HEK293T (cell line): ENCODE data around the gene MET.

Source experiments
- CTCF ChIA-PET: fragments of 350-600 bp; formaldehyde crosslinking; extraction: SDS; loops from one replicate; lab custom pipeline; 2021; ENCODE audit warnings: antibody characterized with exemption, inconsistent platforms; lab: Yijun Ruan, JAX
- POLR2A ChIA-PET: fragments of 350-600 bp; formaldehyde crosslinking; extraction: SDS; loops from one replicate; lab custom pipeline; 2020; ENCODE audit warnings: antibody characterized with exemption, inconsistent platforms; lab: Yijun Ruan, JAX
- DNase-seq: peaks from one replicate; pipeline ENCODE4 v3.0.0; 2012; ENCODE audit warnings: mixed read lengths; ENCODE audit errors: extremely low spot score
- ARNT ChIP-seq: fragments of 450-650 bp; IDR thresholded peaks from 2 replicates; pipeline ENCODE4 v1.6.1; 2017; ENCODE audit warnings: mild to moderate bottlenecking
- BHLHE40 ChIP-seq: fragments of 450-650 bp; IDR thresholded peaks from 2 replicates; pipeline ENCODE4 v1.6.1; 2016; ENCODE audit warnings: mild to moderate bottlenecking, moderate library complexity, borderline replicate concordance
- CTBP1 ChIP-seq: fragments of 450-650 bp; IDR thresholded peaks from 2 replicates; pipeline ENCODE4 v1.6.1; 2016; ENCODE audit warnings: borderline replicate concordance
- ELF4 ChIP-seq: fragments of 450-650 bp; IDR thresholded peaks from 2 replicates; pipeline ENCODE4 v1.6.1; 2017; ENCODE audit warnings: antibody characterized with exemption
- FOXA1 ChIP-seq: fragments of 450-650 bp; IDR thresholded peaks from 2 replicates; pipeline ENCODE4 v1.6.1; 2016; ENCODE audit warnings: mild to moderate bottlenecking
- FOXK2 ChIP-seq: fragments of 450-650 bp; IDR thresholded peaks from 2 replicates; pipeline ENCODE4 v1.6.1; 2016; ENCODE audit warnings: mild to moderate bottlenecking
- FOXM1 ChIP-seq: fragments of 450-650 bp; IDR thresholded peaks from 2 replicates; pipeline ENCODE4 v1.6.1; 2017; ENCODE audit warnings: mild to moderate bottlenecking, borderline replicate concordance
- HDGF ChIP-seq: fragments of 450-650 bp; IDR thresholded peaks from 2 replicates; pipeline ENCODE4 v1.6.1; 2017; ENCODE audit warnings: antibody characterized with exemption, borderline replicate concordance
- L3MBTL2 ChIP-seq: fragments of 450-650 bp; conservative IDR thresholded peaks from 2 replicates; pipeline ENCODE4 v1.6.1; 2016; ENCODE audit warnings: mild to moderate bottlenecking
- LEF1 ChIP-seq: fragments of 450-650 bp; IDR thresholded peaks from 2 replicates; pipeline ENCODE4 v1.6.1; 2017; ENCODE audit warnings: mild to moderate bottlenecking, borderline replicate concordance
- NFRKB ChIP-seq: fragments of 450-650 bp; IDR thresholded peaks from 2 replicates; pipeline ENCODE4 v1.6.1; 2016; ENCODE audit warnings: mild to moderate bottlenecking, moderate library complexity
- SP1 ChIP-seq: fragments of 450-650 bp; IDR thresholded peaks from 2 replicates; pipeline ENCODE4 v1.6.1; 2017
- SUZ12 ChIP-seq: fragments of 450-650 bp; IDR thresholded peaks from 2 replicates; pipeline ENCODE4 v1.6.1; 2016; ENCODE audit warnings: mild to moderate bottlenecking
- TARDBP ChIP-seq: fragments of 450-650 bp; IDR thresholded peaks from 2 replicates; pipeline ENCODE4 v1.6.1; 2016
- ZNF384 ChIP-seq: fragments of 450-650 bp; IDR thresholded peaks from 2 replicates; pipeline ENCODE4 v1.6.1; 2016
- TF ChIP-seq, protein P1 (sequence below): fragments of 450-650 bp; IDR thresholded peaks from 2 replicates; pipeline ENCODE4 v1.6.1; 2016

The MET gene

DNA sequence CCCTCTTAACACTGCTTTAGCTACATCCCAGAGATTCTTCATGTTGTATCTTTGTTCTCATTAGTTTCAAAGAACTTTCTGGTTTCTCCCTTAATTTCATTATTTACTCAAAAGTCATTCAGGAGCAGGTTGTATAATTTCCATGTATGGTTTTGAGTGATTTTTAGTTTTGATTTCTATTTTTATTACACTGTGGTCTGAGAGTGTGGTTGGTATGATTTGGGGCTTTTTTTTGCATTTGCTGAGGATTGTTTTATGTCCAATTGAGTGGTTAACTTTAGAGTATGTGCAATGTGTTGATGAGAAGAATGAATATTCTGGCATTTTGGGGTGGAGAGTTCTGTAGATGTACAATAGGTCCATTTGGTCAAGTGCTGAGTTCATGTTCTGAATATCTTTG, 152.5 kb downstream of the MET start:
- no peak for DNase-seq
- CTCF ChIA-PET = no interaction called here
- TF ChIP-seq LEF1 (no peak), NFRKB (no peak), CTBP1 (no peak), ZNF384 (no peak), SP1 (no peak), SUZ12 (no peak), L3MBTL2 (no peak), ELF4 (no peak), TARDBP (no peak), FOXA1 (no peak), FOXK2 (no peak), ARNT (no peak), FOXM1 (no peak), HDGF (no peak), BHLHE40 (no peak)
- TF ChIP-seq, protein P1, sequence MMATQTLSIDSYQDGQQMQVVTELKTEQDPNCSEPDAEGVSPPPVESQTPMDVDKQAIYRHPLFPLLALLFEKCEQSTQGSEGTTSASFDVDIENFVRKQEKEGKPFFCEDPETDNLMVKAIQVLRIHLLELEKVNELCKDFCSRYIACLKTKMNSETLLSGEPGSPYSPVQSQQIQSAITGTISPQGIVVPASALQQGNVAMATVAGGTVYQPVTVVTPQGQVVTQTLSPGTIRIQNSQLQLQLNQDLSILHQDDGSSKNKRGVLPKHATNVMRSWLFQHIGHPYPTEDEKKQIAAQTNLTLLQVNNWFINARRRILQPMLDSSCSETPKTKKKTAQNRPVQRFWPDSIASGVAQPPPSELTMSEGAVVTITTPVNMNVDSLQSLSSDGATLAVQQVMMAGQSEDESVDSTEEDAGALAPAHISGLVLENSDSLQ = no peak
- POLR2A ChIA-PET = no interaction called here

DNA sequence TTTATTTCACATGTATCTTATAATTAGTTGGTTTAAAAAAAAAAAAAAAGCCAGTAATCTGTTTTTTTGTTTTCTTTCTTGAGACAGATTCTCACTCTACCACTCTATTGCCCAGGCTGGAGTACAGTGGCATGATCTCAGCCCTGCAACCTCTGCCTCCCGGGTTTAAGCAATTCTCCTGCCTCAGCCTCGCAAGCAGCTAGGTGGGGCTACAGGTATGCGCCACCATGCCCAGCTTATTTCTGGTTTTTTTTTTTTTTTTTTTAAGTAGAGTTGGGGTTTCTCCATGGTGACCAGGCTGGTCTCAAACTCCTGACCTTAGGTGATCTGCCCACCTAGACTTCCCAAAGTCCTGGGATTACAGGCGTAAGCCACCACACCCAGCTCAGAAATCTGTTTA, 156.3 kb downstream of the MET start:
- POLR2A ChIA-PET = no interaction called here
- CTCF ChIA-PET = interaction anchor here (0.7 kb wide), 1 partner anchor 599 kb away, joined by 3 read pairs; no protein-coding TSS in a partner anchor
- no peak for TF ChIP-seq FOXA1
- no peak for DNase-seq

- TF ChIP-seq SUZ12 (no peak), FOXA1 (no peak), NFRKB (no peak), BHLHE40 (no peak), CTBP1 (no peak), ELF4 (no peak)
- TF ChIP-seq, protein P1 = no peak
- ChIA-PET CTCF (no interaction called here), POLR2A (no interaction called here)
- no peak for DNase-seq
These were observed 157.0 kb downstream of the MET start for GRCh38 chr7:116829041-116829440.

- ChIA-PET CTCF (no interaction called here), POLR2A (no interaction called here)
- DNase-seq = no peak
- TF ChIP-seq SP1 (no peak), ZNF384 (no peak), ELF4 (no peak), LEF1 (no peak), ARNT (no peak), HDGF (no peak), CTBP1 (no peak), FOXA1 (no peak), NFRKB (no peak), BHLHE40 (no peak), TARDBP (no peak), L3MBTL2 (no peak), FOXM1 (no peak), SUZ12 (no peak), FOXK2 (no peak)
- TF ChIP-seq, protein P1 = no peak
These were observed 157.5 kb downstream of the MET start for GRCh38 chr7:116829493-116829892.

- DNase-seq = no peak
- ChIA-PET CTCF (no interaction called here), POLR2A (no interaction called here)
- TF ChIP-seq LEF1 (no peak), FOXK2 (no peak), NFRKB (no peak), ELF4 (no peak), SP1 (no peak)
These were observed 160.7 kb downstream of the MET start for GRCh38 chr7:116832692-116833091.

- ChIA-PET POLR2A (no interaction called here), CTCF (no interaction called here)
- TF ChIP-seq L3MBTL2 (no peak), HDGF (no peak), BHLHE40 (no peak), FOXK2 (no peak), SUZ12 (no peak), NFRKB (no peak), CTBP1 (no peak), FOXA1 (no peak), SP1 (no peak), ARNT (no peak), FOXM1 (no peak), TARDBP (no peak), LEF1 (no peak), ZNF384 (no peak), ELF4 (no peak)
- TF ChIP-seq, protein P1 = no peak
- DNase-seq = no peak
These were observed 163.0 kb downstream of the MET start for GRCh38 chr7:116834815-116835504.
